Spleen (tissue), 11 donors: Measurements from ENCODE around the gene ROBO1. TPM values are rescaled to one million over a fixed set of nuclear protein-coding genes. Genes with fewer than 3 reads are reported as not detected.

ENCODE experiments used
- DNase-seq: peaks from one replicate; pipeline ENCODE4 v3.0.0-alpha.2; 2020
- H3K27ac ChIP-seq, 8 donors: fragments of 200-600 bp; sonication (generic) in 7 of 8; 1 replicate in 4 of 8; 2 replicates in 4 of 8; pipeline versions ENCODE4 v1.5.0 to v1.8.0; 2016 to 2021; ENCODE audit warnings: inconsistent platforms in 4 of 8, mild to moderate bottlenecking in 4 of 8, moderate library complexity in 1 of 8
- H3K27me3 ChIP-seq, 7 donors: fragments of 200-600 bp; sonication (generic) in 6 of 7; replicated peaks in 1 of 7; 1 replicate in 4 of 7; 2 replicates in 3 of 7; pipeline versions ENCODE4 v1.5.0 to v1.8.0; 2016 to 2021; ENCODE audit warnings: inconsistent platforms in 3 of 7, mild to moderate bottlenecking in 1 of 7
- H3K36me3 ChIP-seq, 6 donors: fragments of 200-600 bp; sonication (generic) in 5 of 6; 1 replicate in 4 of 6; 2 replicates in 2 of 6; pipeline versions ENCODE4 v1.5.0 to v1.8.0; 2016 to 2021; ENCODE audit warnings: inconsistent platforms in 2 of 6
- H3K4me1 ChIP-seq, 6 donors: fragments of 200-600 bp; sonication (generic) in 5 of 6; 1 replicate in 3 of 6; 2 replicates in 3 of 6; pipeline versions ENCODE4 v1.5.0 to v1.8.0; 2016 to 2021; ENCODE audit warnings: inconsistent platforms in 3 of 6
- H3K4me3 ChIP-seq, 8 donors: fragments of 200-600 bp; sonication (generic) in 7 of 8; 1 replicate in 4 of 8; 2 replicates in 4 of 8; pipeline versions ENCODE4 v1.5.0 to v1.8.0; 2016 to 2021; ENCODE audit warnings: inconsistent platforms in 4 of 8, mild to moderate bottlenecking in 4 of 8, moderate library complexity in 2 of 8
- H3K9me3 ChIP-seq, 8 donors: fragments of 200-600 bp; sonication (generic) in 7 of 8; 1 replicate in 4 of 8; 2 replicates in 4 of 8; pipeline versions ENCODE4 v1.5.0 to v1.8.0; 2016 to 2021; ENCODE audit warnings: inconsistent platforms in 4 of 8
- CTCF ChIP-seq, 11 experiments: fragments of 200-600 bp in 7 of 11; fragments of 450-650 bp in 4 of 11; sonication (generic) in 4 of 11; IDR thresholded peaks in 8 of 11; conservative IDR thresholded peaks in 3 of 11; 1 replicate in 7 of 11; 2 replicates in 4 of 11; pipeline versions ENCODE4 v1.4.0 to v1.8.0; 2016 to 2021; ENCODE audit warnings: antibody characterized with exemption in 11 of 11, inconsistent platforms in 4 of 11, mild to moderate bottlenecking in 1 of 11
- POLR2A ChIP-seq, 3 donors: fragments of 450-650 bp; IDR thresholded peaks; one replicate each; pipeline ENCODE4 v1.5.1; 2017; ENCODE audit warnings: antibody characterized with exemption in 3 of 3, mild to moderate bottlenecking in 1 of 3
- POLR2AphosphoS5 ChIP-seq, 3 donors: sonication (generic); formaldehyde crosslinking; IDR thresholded peaks; one replicate each; pipeline ENCODE4 v1.5.1; 2017; ENCODE audit warnings: antibody characterized with exemption in 3 of 3
- WGBS, 5 donors: extraction: QIAGEN DNeasy Blood & Tissue Kit in 3 of 5; methylation state at CpG; one replicate each; pipeline versions ENCODE4 v1.1.5 to v1.1.7; 2013 to 2018; 5-methylcytosine and 5-hydroxymethylcytosine counted together
- intact Hi-C: fragments of 100-400 bp; cut with DNase I; formaldehyde crosslinking; loops from one replicate; pipeline ENCODE4 v1.15.0; 2023; ENCODE audit warnings: low total_unique reads
- polyA plus RNA-seq, 3 donors: library from polyadenylated mRNA; stranded (reverse); fragments of 200-250 nt; gene quantifications; one replicate each; pipeline ENCODE4 v1.2.1, GENCODE V29; 2013
- total RNA-seq, 7 donors: library from RNA; depleted of rRNA in 3 of 7; stranded (reverse); fragments of >200 nt in 3 of 7; fragmentation: NEBNext Ultra II Directional in 4 of 7; extraction: Animal tissue kit (Norgen Biotek cat#: 25700) in 4 of 7; gene quantifications; one replicate each; pipeline versions ENCODE4 v1.1.0 to v1.2.1, GENCODE V29; 2016 to 2021
- donor health status: healthy with polysubstance abuse.
- donor health status: DM: no; HTN: no; CAD: no; lungs with moderate emphysema.
- donor health status: DM: no; HTN: no; CAD: no.
- donor health status: Bipolar disorder and iron deficiency.
- donor health status: healthy.
- donor health status: DM: no; HTN: no; CAD: no.
- donor health status: DM: yes; HTN: yes; CAD: no.

The ROBO1 gene
- total and polyA plus RNA-seq, 10 donors = 3.4 to 37.3 (median 26.0) TPM

GRCh38 chr3:79263423-79263822 lies 504.4 kb downstream of the ROBO1 start:
- WGBS, 5 donors = 46 to 71% (median 58%) methylated on average over 1 of the region's 1 CpG
- peaks cover 0 to 4% (median 0%) of the 10 kb centered on the region in 8 donors for H3K9me3 ChIP-seq
- no peaks in the 10 kb centered on the region for H3K36me3 ChIP-seq
- no peaks in the 10 kb centered on the region for H3K4me1 ChIP-seq
- H3K4me3 ChIP-seq = no peak overlapping the region
- no peak for DNase-seq
- intact Hi-C loops = no loop called here
- no peak overlapping the region for H3K27ac ChIP-seq
- no peaks in the 10 kb centered on the region for H3K27me3 ChIP-seq
- TF ChIP-seq CTCF (IDR thresholded peaks at IDR 0.05 in 8 of 11, conservative IDR thresholded peaks at IDR 0.05 in 3 of 11) = no peak
- TF ChIP-seq POLR2AphosphoS5 (IDR thresholded peaks at IDR 0.05) = no peak
- no peak for TF ChIP-seq POLR2A (IDR thresholded peaks at IDR 0.05)

DNA sequence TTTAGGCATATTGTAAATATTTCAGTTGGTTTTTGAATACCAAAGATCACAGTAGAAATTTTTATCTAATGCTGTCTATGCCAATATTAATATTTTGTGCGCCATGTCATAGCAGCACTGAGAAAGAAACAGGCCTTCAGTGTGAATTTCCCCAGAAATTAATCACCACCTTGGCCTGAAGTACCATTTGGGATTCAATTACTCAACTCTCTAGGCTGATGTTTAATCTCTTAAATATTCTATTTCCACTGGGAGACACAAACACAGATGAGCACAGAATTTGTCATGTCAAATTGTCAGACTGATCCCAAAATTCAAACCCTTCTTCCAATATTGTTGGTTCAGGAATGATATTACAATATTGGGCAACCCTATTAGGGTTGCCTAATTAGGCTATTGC lies 509.3 kb downstream of the ROBO1 start:
- H3K27me3 ChIP-seq = no peaks in the 10 kb centered on the region
- WGBS, 5 donors = 76 to 98% (median 91%) methylated on average over 1 of the region's 1 CpG
- H3K9me3 ChIP-seq = peaks cover 0 to 10% (median 0%) of the 10 kb centered on the region in 8 donors
- TF ChIP-seq POLR2AphosphoS5 (IDR thresholded peaks at IDR 0.05) (no peak), CTCF (IDR thresholded peaks at IDR 0.05 in 8 of 11, conservative IDR thresholded peaks at IDR 0.05 in 3 of 11) (no peak), POLR2A (IDR thresholded peaks at IDR 0.05) (no peak)
- H3K36me3 ChIP-seq = no peaks in the 10 kb centered on the region
- no peak overlapping the region for H3K4me3 ChIP-seq
- no peak for DNase-seq
- no peaks in the 10 kb centered on the region for H3K4me1 ChIP-seq
- no peak overlapping the region for H3K27ac ChIP-seq
- intact Hi-C loops = no loop called here

GRCh38 chr3:79257791-79258190 lies 510.0 kb downstream of the ROBO1 start:
- Histone ChIP-seq H3K4me1 (no peaks in the 10 kb centered on the region), H3K27me3 (no peaks in the 10 kb centered on the region), H3K27ac (no peak overlapping the region), H3K4me3 (no peak overlapping the region), H3K36me3 (no peaks in the 10 kb centered on the region), H3K9me3 (peaks cover 0 to 10% (median 0%) of the 10 kb centered on the region in 8 donors)
- intact Hi-C loops = no loop called here
- WGBS, 5 donors = 76 to 97% (median 88%) methylated on average over 1 of the region's 1 CpG
- DNase-seq = no peak
- TF ChIP-seq CTCF (IDR thresholded peaks at IDR 0.05 in 8 of 11, conservative IDR thresholded peaks at IDR 0.05 in 3 of 11) (no peak), POLR2AphosphoS5 (IDR thresholded peaks at IDR 0.05) (no peak), POLR2A (IDR thresholded peaks at IDR 0.05) (no peak)

- peaks cover 0 to 10% (median 0%) of the 10 kb centered on the region in 8 donors for H3K9me3 ChIP-seq
- DNase-seq = no peak
- 72 to 88% (median 81%) methylated on average over 2 of the region's 2 CpGs for WGBS, 5 donors
- H3K27ac ChIP-seq = no peak overlapping the region
- TF ChIP-seq CTCF (IDR thresholded peaks at IDR 0.05 in 8 of 11, conservative IDR thresholded peaks at IDR 0.05 in 3 of 11) = no peak
- TF ChIP-seq POLR2A (IDR thresholded peaks at IDR 0.05) = no peak
- no peak for TF ChIP-seq POLR2AphosphoS5 (IDR thresholded peaks at IDR 0.05)
- H3K4me3 ChIP-seq = no peak overlapping the region
- no peaks in the 10 kb centered on the region for H3K36me3 ChIP-seq
- no peaks in the 10 kb centered on the region for H3K4me1 ChIP-seq
- H3K27me3 ChIP-seq = no peaks in the 10 kb centered on the region
- intact Hi-C loops = no loop called here
Observed at GRCh38 chr3:79255702-79256101, 512.1 kb downstream of the ROBO1 start.
